ENCODE results near the gene SPAG16.
"Not testable (repeated sequence)": the region's sequence is repeated elsewhere in the genome, so short reads cannot be mapped to it uniquely, and the experiment has no call there.

The SPAG16 gene

DNA sequence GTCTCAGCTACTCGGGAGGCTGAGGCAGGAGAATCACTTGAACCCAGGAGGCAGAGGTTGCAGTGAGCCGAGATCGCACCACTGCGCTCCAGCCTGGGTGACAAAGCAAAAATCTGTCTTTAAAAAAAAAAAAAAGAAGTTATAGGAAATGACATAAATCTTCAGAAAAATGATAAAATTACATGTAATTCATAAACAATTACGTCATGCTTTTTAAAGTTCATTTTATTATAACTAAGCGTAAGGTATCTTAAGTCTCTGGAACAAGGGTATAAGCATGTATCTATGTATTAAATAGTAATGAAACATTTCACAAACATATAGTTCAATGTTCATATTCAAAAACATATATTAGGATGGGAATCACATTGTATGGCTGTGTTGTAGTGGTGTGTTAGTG is 425.9 kb downstream of the SPAG16 start:
- DNase-seq = no peak

DNA sequence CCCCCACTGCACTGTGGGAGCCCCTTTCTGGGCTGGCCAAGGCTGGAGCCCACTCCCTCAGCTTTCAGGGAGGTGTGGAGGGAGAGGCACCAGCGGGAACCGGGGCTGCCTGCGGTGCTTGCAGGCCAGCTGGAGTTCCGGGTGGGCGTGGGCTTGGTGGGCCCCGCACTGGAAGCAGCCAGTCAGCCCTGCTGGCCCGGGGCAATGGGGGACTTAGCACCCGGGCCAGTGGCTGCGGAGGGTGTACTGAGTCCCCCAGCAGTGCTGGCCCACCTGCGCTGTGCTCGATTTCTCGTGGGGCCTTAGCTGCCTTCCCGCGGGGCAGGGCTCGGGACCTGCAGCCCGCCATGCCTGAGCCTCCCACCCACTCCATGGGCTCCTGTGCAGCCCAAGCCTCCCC is 434.1 kb downstream of the SPAG16 start:
- not testable (repeated sequence) for DNase-seq

DNA sequence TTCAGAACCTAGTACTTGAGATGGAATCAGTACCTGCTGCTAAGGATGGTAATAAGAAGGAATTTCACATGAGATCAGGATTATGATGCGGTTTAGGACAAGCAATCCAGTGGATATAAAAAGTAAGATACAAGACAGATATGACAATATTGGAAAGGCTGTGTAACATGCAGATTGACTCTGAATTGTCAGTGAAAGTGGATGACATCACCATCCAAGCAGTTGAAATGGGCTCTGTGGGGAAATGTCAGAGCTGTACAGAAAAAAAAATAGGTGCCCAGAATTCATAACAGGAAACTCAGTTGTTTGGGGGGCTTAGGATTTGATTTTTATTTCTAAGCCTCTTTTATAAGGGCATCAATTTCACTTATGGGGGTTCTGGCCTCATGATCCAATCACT is 438.3 kb downstream of the SPAG16 start:
- no peak for DNase-seq

DNA sequence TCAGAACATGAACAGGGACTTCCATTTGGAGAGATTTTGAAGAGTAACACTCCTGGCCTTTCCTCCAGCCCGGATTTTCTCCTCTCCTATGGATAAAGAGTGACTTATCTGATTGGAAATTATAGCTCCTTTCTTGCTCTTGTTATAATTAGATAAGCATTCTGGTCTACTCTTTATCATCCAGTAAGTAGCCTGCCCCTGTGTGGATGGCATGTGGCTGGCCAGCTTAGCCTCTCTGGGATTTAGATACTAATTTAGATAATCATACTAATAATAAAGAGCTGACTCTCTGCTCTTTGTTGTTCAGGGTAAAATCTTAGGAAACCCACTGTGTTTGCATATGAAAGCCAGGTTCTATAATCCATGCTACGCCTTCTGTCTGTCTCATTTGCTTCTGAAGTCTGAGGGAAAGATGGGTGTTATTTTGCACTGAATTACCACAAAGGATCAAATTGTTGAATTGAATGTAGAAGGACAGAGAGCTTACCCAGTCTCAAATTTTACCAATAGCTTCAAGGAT is 438.8 kb downstream of the SPAG16 start:
- no peak for DNase-seq

GRCh38 chr2:213723707-213724106 is 439.4 kb downstream of the SPAG16 start:
- no peak for DNase-seq

DNA sequence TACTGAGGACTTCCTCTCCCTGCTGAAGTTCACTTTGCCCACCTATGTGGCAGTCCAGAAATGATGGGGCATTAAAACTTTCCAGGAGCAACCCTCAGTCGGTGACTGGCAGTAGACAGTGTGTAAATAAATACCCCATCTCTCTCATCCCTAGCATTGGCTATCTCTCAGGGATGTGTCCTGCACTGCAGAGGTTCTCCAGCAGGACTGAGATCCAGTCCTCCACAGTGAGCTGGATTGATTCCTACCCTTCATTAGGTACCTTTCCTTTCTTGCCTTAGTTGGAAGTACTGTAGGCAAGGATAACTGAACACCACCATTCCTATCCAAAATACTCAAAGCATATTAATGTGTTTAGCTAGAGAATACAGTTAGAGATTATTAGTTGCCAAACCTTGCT is 441.8 kb downstream of the SPAG16 start:
- no peak for DNase-seq

GRCh38 chr2:213733893-213734292 is 449.6 kb downstream of the SPAG16 start:
- DNase-seq = no peak

DNA sequence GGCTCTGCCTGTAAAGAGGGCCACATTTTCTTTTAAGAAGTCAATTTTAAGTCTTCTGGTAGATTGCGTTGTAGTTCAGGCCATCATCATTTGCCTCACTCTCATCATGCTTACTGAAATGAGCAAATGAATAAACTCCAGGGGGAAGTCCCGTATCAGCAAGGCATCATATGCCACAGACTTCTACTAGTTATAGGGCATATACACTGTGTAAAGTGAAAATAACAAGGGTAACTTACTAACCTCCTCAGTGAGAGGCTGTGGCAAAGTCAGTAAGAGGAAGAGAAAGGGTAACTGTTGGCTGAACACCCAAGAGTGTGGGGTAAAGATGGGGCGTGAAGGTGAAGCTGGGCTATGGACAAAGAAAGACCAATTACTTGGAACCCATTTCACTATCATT is 456.2 kb downstream of the SPAG16 start:
- no peak for DNase-seq

DNA sequence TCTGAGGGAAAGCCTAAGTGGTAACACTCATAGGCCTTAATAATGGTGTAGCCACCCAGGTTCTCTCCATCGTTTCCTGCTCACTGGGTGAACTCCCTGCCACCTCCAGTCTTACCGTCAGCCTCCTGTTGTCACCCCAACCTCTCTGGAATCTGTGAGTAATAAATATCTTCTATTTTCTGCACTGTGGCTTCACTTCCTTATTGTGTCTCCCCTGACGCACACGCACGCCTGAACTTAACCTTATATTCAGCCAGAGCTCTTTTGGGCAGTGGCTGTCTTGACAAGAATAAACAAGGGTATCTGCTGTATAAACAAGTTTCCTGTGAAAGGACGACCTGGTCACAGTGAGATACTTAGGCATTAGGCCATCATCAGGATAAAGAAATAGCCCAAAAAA is 467.2 kb downstream of the SPAG16 start:
- no peak for DNase-seq

GRCh38 chr2:213752575-213752974 is 468.3 kb downstream of the SPAG16 start:
- DNase-seq = no peak

- no peak for DNase-seq
These were observed 473.3 kb downstream of the SPAG16 start for GRCh38 chr2:213757525-213757924.

DNA sequence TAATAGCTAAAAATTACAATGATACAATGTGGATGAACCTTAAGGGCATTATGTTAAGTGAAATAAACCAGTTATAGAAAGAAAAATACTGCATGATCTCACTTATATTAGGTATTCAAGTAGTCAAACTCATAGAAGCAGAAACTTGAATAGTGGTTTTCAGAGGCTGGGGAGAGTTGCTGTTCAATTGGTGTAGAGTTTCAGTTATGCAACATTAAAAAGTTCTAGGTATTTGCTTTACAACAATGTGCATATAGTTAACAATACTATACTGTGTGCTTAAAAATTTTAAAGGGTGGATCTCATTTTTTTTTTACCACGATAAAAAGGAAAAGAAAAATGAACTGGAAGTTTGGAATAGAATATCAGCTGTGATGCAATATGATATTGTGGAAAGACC is 479.1 kb downstream of the SPAG16 start:
- no peak for DNase-seq

DNA sequence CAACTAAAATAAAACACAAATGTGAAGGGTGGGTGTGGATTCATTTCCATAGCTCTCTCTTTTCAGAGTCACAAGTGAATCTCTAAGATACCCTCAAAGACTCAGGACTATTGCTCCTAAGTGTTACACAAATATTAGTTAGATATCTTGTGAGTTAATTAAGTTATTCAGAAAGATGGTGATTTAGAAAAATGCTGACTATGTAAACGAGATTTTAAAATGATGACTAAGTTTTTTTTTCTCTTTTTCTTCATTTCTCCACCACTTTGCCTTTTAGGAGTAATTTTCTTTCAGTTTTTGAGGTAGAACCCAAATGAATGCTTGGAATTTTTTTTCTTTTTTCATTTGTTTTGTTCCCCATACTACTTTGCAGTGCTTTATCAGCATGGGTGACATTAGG is 479.7 kb downstream of the SPAG16 start:
- DNase-seq = no peak

GRCh38 chr2:213764849-213765248 is 480.6 kb downstream of the SPAG16 start:
- DNase-seq = no peak

DNA sequence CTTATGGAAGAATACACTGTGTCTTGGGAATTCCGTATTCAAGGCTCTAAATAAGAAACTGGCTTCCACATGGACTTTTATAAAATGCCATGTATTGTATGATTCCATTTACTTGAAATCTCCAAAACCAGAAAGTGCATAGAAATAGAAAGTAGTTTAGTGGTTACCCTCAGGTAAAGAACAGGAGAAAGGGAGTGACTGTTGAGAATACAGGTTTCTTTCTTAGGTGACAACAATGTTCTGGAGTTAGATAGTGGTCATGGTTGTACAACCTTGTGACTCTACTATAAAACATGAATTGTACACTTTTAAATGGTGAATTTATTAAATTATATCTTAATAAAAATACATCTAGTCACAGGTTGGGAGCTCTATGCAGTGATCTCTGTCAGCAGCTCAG is 481.8 kb downstream of the SPAG16 start:
- no peak for DNase-seq

GRCh38 chr2:213766465-213766901 is 482.2 kb downstream of the SPAG16 start:
- DNase-seq = no peak

- DNase-seq = no peak
These were observed 503.6 kb downstream of the SPAG16 start for GRCh38 chr2:213787869-213788268.

GRCh38 chr2:213789940-213790339 is 505.7 kb downstream of the SPAG16 start:
- no peak for DNase-seq

DNA sequence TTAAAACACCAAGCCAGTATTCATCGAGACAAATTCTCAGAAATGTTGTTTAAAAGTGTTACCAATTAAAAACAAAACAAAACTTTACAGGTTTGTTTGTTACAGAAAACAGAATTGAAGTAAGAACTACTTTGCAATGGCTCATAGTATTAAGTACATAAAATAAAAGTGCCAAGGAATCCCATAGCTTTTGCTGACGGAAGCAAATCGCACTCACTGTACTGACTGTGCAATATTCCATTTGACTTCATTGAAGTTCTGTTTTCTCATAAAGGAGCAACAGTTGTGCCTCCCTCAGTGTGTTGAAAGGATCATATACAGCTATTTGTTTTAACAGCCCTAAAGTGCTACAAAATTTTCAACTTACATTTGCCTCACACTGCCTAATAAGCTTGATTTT is 507.8 kb downstream of the SPAG16 start:
- no peak for DNase-seq

DNA sequence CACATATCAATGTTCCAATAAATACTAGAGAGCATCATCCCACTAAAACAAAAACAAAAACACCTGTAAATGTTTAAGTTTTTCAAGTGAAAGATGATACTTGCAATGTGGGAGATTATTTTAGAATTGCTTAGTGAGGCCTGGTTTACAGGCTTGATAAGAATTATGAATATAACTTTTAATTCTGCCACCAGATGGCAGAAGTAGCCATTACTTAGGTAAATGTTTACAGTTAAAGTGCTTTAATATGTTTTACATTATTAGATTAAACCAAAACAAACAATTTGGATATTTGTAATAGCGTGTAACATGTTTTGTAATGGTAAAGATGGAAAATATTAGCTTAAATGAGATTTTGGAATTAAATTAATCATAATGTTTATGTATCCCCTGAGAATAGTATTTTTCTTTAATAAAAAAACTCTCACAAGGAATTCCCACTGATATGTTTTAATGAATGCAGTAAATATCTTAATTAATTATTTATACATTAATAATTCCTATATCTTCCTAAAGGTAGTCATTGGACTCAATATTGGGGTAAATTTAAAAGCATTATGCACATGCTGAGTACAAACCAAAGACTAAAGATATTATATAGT is 522.0 kb downstream of the SPAG16 start:
- DNase-seq = no peak

DNA sequence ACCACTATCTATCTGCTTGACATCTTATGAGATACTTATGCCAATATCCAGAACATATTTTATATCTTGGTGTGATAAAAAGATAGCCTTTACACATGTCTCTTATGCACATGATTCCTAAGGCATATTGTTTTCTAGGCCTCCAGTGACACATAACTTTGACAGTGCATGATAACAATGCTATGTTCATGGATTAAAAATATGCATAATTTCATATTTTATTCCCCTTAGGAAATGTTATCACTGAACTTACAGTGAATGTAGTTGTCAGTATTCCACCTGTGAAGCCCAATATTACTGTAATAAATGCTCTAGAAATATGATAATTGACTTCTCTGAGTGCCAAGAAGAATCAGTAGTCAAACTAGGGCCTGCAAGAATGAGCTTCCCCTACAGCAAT is 532.3 kb downstream of the SPAG16 start:
- DNase-seq = no peak

DNA sequence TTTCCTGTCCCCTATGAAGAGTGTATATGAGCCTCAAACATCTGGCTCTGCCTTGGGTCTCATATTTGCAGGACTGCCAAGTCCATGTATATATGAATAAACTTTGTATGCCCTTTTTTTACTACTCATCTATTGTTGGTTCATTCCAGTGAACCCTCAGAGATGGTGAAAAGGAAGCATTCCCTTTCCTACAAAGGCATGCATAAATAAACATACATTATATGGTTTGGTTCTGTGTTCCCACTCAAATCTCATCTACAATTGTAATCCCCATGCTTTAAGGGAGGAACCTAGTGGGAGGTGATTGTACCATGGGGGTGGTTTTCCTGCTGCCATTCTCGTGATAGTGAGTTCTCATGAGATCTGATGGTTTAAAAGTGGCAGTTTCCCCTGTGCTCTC is 534.2 kb downstream of the SPAG16 start:
- DNase-seq = no peak

GRCh38 chr2:213834331-213834730 is 550.1 kb downstream of the SPAG16 start:
- DNase-seq = no peak

- DNase-seq = no peak
These were observed 550.5 kb downstream of the SPAG16 start for GRCh38 chr2:213834746-213835145.

DNA sequence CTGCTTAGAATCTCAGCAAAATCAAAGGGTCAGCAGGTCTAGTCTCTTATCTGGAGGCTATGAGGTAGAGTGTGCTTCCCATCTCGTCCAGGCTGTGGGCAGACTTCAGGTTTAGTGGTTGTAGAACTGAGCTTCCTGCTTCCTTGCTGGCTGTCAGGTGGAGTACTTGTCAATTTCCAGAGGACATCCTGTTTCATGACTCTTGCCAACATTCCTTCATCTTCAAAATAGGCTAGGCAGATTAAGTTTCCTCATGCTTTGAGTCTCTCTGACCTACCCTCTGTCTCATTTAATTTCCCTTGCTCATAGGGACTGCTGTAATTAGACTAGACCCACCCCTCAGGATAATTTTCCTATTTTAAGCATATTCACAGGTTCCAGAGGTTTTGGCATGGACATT is 562.6 kb downstream of the SPAG16 start:
- DNase-seq = no peak

- no peak for DNase-seq
These were observed 563.1 kb downstream of the SPAG16 start for GRCh38 chr2:213847316-213847715.
